Muscle of leg (tissue), 11 donors: Measurements from ENCODE around the gene FSTL4. TPM values are rescaled to one million over a fixed set of nuclear protein-coding genes. Genes with fewer than 3 reads are reported as not detected.

Experiments used
- DNase-seq: peaks from one replicate; pipeline ENCODE4 v3.0.0; 2013
- H3K27ac ChIP-seq: one replicate; pipeline ENCODE4 v1.5.1; 2013; ENCODE audit warnings: mild to moderate bottlenecking, low read length, control low read depth
- H3K27me3 ChIP-seq: one replicate; pipeline ENCODE4 v1.6.1; 2013; ENCODE audit warnings: low read length; ENCODE audit not compliant: control insufficient read depth, insufficient read depth
- H3K36me3 ChIP-seq: one replicate; pipeline ENCODE4 v1.6.1; 2013; ENCODE audit warnings: low read length; ENCODE audit not compliant: control insufficient read depth, insufficient read depth
- H3K4me1 ChIP-seq: one replicate; pipeline ENCODE4 v1.6.1; 2013; ENCODE audit warnings: low read length; ENCODE audit not compliant: control insufficient read depth, insufficient read depth
- H3K4me3 ChIP-seq: one replicate; pipeline ENCODE4 v1.5.1; 2013; ENCODE audit warnings: low read length, control low read depth
- H3K9me3 ChIP-seq: replicated peaks from 2 replicates; pipeline ENCODE4 v1.6.1; 2013; ENCODE audit warnings: low read depth, low read length; ENCODE audit not compliant: control insufficient read depth
- WGBS: methylation state at CpG from one replicate; pipeline ENCODE4 v1.1.5; 2013; ENCODE audit warnings: missing lambda C conversion rate; ENCODE audit not compliant: insufficient coverage; 5-methylcytosine and 5-hydroxymethylcytosine counted together
- polyA plus RNA-seq, 8 donors: library from polyadenylated mRNA; unstranded; fragments of 120-200 nt; gene quantifications; one replicate each; pipeline versions ENCODE4 v1.2.1 to v1.2.3, GENCODE V29; 2013; ENCODE audit warnings: inconsistent platforms in 1 of 8, low replicate concordance in 1 of 8; ENCODE audit not compliant: insufficient read length in 8 of 8, insufficient read depth in 1 of 8
- total RNA-seq: library from RNA; stranded (reverse); fragments of 120-200 nt; gene quantifications from one replicate; pipeline ENCODE4 v1.2.4, GENCODE V29; 2013

The FSTL4 gene
- total and polyA plus RNA-seq, 9 donors = 0.68 to 1.8 (median 1.3) TPM

- WGBS = 83% methylated on average over 8 of the region's 8 CpGs
- Histone ChIP-seq H3K36me3 (no peaks in the 10 kb centered on the region), H3K4me1 (peaks cover 11% of the 10 kb centered on the region), H3K27me3 (no peaks in the 10 kb centered on the region), H3K4me3 (no peak overlapping the region), H3K9me3 (no peaks in the 10 kb centered on the region), H3K27ac (no peak overlapping the region)
- no peak for DNase-seq
These were observed 172.5 kb downstream of the FSTL4 start for GRCh38 chr5:133439859-133440258.

DNA sequence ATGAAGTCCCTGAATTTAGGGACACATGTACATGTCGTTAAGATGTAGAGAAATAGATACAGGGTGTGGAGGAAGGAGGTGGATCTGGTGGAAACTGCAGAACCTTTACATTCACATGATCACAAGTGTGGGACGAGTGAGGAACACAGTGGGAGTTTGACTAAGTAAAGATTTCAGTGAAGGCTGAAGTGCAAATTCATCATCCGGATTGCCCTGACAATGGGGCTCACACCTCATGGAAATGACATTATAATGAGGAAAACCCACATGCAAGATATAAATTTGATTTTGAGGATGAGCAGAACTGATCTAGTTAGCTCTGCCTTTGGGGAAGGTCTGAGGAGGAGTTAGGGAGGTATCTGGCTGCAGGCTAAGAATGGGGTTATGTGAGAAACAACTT lies 173.9 kb downstream of the FSTL4 start:
- Histone ChIP-seq H3K36me3 (no peaks in the 10 kb centered on the region), H3K4me3 (no peak overlapping the region), H3K4me1 (peaks cover 11% of the 10 kb centered on the region), H3K9me3 (no peaks in the 10 kb centered on the region), H3K27me3 (no peaks in the 10 kb centered on the region), H3K27ac (no peak overlapping the region)
- WGBS = no CpG with 5 or more reads among the region's 3 CpGs
- DNase-seq = no peak

GRCh38 chr5:133434336-133434735 lies 178.0 kb downstream of the FSTL4 start:
- H3K4me1 ChIP-seq = no peaks in the 10 kb centered on the region
- no peak overlapping the region for H3K4me3 ChIP-seq
- DNase-seq = no peak
- no peak overlapping the region for H3K27ac ChIP-seq
- H3K36me3 ChIP-seq = no peaks in the 10 kb centered on the region
- no peaks in the 10 kb centered on the region for H3K9me3 ChIP-seq
- H3K27me3 ChIP-seq = no peaks in the 10 kb centered on the region

- Histone ChIP-seq H3K27me3 (no peaks in the 10 kb centered on the region), H3K36me3 (no peaks in the 10 kb centered on the region), H3K4me1 (no peaks in the 10 kb centered on the region), H3K27ac (no peak overlapping the region), H3K4me3 (no peak overlapping the region), H3K9me3 (no peaks in the 10 kb centered on the region)
- DNase-seq = no peak
- 25% methylated on average over 5 of the region's 6 CpGs for WGBS
These were observed 178.7 kb downstream of the FSTL4 start for GRCh38 chr5:133433641-133434040.

DNA sequence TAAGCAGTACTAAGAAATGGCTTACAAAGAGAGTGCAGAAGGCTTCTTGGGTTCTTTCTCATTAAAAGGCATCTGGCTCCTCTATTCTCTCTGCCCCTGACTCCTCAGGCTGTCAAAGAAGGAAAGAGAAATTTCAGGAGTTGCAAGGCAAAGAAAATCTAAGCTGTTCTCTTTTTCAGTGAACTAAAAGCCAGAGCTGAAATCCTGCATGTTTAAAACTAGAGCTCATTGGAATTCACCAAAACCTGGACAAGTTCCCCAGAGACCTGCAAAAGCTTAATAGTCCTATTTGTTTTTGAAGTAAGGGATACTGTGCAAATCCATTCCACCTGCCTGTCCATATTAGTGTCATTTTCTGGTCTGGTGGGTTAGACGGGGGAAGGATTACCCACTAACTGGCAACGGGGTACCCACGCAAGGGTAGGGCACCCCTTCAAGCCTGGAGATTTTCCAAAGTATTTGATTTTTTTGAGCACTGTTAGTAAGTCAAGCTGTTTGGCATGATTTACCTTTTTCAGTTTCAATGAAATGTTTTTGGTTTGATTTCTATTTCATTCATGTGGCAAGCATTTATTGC lies 179.3 kb downstream of the FSTL4 start:
- no peak overlapping the region for H3K4me3 ChIP-seq
- H3K9me3 ChIP-seq = no peaks in the 10 kb centered on the region
- H3K36me3 ChIP-seq = no peaks in the 10 kb centered on the region
- H3K27ac ChIP-seq = no peak overlapping the region
- no peaks in the 10 kb centered on the region for H3K4me1 ChIP-seq
- DNase-seq = no peak
- no CpG with 5 or more reads among the region's 3 CpGs for WGBS
- H3K27me3 ChIP-seq = peaks cover 2% of the 10 kb centered on the region

- Histone ChIP-seq H3K9me3 (no peaks in the 10 kb centered on the region), H3K27me3 (peaks cover 3% of the 10 kb centered on the region), H3K4me1 (no peaks in the 10 kb centered on the region), H3K4me3 (no peak overlapping the region), H3K27ac (no peak overlapping the region), H3K36me3 (no peaks in the 10 kb centered on the region)
- no peak for DNase-seq
- WGBS = no CpG with 5 or more reads among the region's 2 CpGs
These were observed 180.9 kb downstream of the FSTL4 start for GRCh38 chr5:133431326-133431865.

DNA sequence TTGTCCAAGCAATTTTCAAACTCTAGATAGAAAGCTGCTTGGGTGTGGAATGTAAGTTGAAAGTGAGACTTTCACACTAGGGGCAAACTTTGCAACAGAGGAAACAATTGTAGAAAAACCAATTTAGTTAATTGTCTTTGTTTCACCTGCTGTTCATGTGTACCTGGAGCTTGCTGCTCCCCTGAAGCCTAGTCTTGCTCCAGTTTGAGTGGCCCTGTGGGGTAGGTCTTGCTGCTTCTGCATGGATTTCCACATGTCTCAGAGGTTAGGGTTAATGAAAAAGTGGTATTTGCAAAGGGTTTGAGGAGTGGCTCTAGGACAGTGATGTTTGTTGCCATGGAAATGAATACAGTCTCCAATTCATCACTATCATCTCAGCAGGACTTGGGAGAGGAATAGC lies 182.2 kb downstream of the FSTL4 start:
- Histone ChIP-seq H3K27ac (no peak overlapping the region), H3K36me3 (no peaks in the 10 kb centered on the region), H3K27me3 (peaks cover 5% of the 10 kb centered on the region), H3K9me3 (no peaks in the 10 kb centered on the region), H3K4me3 (no peak overlapping the region), H3K4me1 (no peaks in the 10 kb centered on the region)
- DNase-seq = no peak

DNA sequence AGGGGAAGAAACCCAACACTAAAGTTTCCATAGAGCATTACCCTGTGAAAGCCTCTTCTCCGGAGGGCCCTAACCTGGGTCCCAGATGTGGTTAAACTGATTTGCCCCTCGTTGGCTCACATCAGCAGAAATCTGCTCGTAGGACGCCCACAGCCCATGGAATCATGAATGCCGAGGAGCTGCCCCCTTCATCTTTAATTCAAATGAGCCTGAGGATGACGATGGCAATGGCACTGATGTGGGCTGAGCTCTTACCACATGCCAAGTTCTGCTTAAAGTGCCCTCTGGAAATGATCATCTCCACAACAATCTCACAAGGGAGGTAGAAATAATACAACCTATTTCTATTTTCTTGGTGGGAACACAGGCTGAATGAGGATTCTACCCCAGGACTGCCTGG lies 183.3 kb downstream of the FSTL4 start:
- no peaks in the 10 kb centered on the region for H3K9me3 ChIP-seq
- H3K4me1 ChIP-seq = peaks cover 1% of the 10 kb centered on the region
- no peaks in the 10 kb centered on the region for H3K36me3 ChIP-seq
- 77% methylated on average over 4 of the region's 6 CpGs for WGBS
- H3K4me3 ChIP-seq = no peak overlapping the region
- no peak overlapping the region for H3K27ac ChIP-seq
- peaks cover 5% of the 10 kb centered on the region for H3K27me3 ChIP-seq
- no peak for DNase-seq

DNA sequence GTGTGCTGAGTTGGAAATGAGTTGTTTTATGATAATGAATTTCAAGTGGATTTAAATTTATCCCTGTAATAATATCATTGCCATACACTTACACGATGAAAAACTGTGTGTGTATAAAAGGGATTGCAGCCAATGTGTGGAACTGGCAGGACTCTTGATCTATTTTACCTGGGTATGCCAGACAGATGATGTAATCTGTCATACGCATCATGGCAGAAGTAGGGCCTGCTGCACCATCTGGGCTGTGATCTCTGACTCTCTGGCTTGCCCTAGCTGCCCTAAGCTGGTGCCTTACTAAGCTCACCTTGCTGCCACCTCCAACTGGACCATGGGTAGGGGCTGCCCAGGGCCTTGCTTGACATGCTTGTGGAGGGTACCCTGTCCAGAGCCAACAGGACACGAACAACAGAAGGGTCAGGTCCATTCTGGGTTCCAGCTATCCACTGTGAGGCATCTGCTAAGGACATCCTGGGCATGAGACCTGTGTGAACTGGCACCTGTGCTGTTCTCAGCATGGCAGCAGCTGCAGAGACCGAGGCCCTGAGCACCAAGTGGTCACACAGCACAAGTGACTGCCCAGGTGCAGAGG lies 184.2 kb downstream of the FSTL4 start:
- H3K27me3 ChIP-seq = peaks cover 5% of the 10 kb centered on the region
- H3K36me3 ChIP-seq = no peaks in the 10 kb centered on the region
- no peak for DNase-seq
- no peak overlapping the region for H3K4me3 ChIP-seq
- H3K9me3 ChIP-seq = no peaks in the 10 kb centered on the region
- H3K4me1 ChIP-seq = peaks cover 6% of the 10 kb centered on the region
- no peak overlapping the region for H3K27ac ChIP-seq
- WGBS = 82% methylated on average over 3 of the region's 4 CpGs

- Histone ChIP-seq H3K4me3 (no peak overlapping the region), H3K27me3 (peaks cover 5% of the 10 kb centered on the region), H3K4me1 (peaks cover 6% of the 10 kb centered on the region), H3K9me3 (no peaks in the 10 kb centered on the region), H3K27ac (no peak overlapping the region), H3K36me3 (no peaks in the 10 kb centered on the region)
- WGBS = 70% methylated on average over 4 of the region's 11 CpGs
- DNase-seq = no peak
These were observed 185.1 kb downstream of the FSTL4 start for GRCh38 chr5:133427121-133427777.
